Measurements from ENCODE around the gene TEAD1. TPM values are rescaled to one million over a fixed set of nuclear protein-coding genes. Genes with fewer than 3 reads are reported as not detected.

TEAD1 gene
- total RNA-seq, result 1 to 10 TPM in 1 of 3 donors, under 1 TPM in 2; 0.79 to 1.4 (median 0.90) TPM

- Mint-ChIP-seq H3K4me1 (ENCODE audit: low read depth) (peaks cover 17% of the 10 kb centered on the region), H3K27me3 (ENCODE audit: low read depth) (peaks cover 75% of the 10 kb centered on the region), H3K9me3 (no peaks in the 10 kb centered on the region), H3K36me3 (ENCODE audit: insufficient read depth) (no peaks in the 10 kb centered on the region), H3K4me3 (peak within 1 kb of the TSS; percentile 79)
- peak; percentile 82 to 88 for ATAC-seq
- peak; percentile 83 for DNase-seq
Observed at GRCh38 chr11:12673924-12674570, at the start of gene TEAD1. TEAD1 (plus strand) TSS chr11:12674421.

- DNase-seq (no peak), ATAC-seq (no peak)
- H3K4me3 Mint-ChIP-seq, result no peak overlapping the region
- H3K9me3 Mint-ChIP-seq, result peaks cover 19% of the 10 kb centered on the region
- H3K4me1 Mint-ChIP-seq (ENCODE audit: low read depth), result no peaks in the 10 kb centered on the region
- H3K27me3 Mint-ChIP-seq (ENCODE audit: low read depth), result peaks cover 3% of the 10 kb centered on the region
- H3K36me3 Mint-ChIP-seq (ENCODE audit: insufficient read depth), result no peaks in the 10 kb centered on the region
Observed at GRCh38 chr11:12624595-12624994, 49.6 kb upstream of the TEAD1 start.

GRCh38 chr11:12625438-12626071 is 48.7 kb upstream of the TEAD1 start:
- no peaks in the 10 kb centered on the region for H3K36me3 Mint-ChIP-seq (ENCODE audit: insufficient read depth)
- no peak for DNase-seq
- peaks cover 17% of the 10 kb centered on the region for H3K9me3 Mint-ChIP-seq
- ATAC-seq, result no peak
- no peaks in the 10 kb centered on the region for H3K4me1 Mint-ChIP-seq (ENCODE audit: low read depth)
- H3K27me3 Mint-ChIP-seq (ENCODE audit: low read depth), result peaks cover 5% of the 10 kb centered on the region
- H3K4me3 Mint-ChIP-seq, result no peak overlapping the region

GRCh38 chr11:12626616-12627015 is 47.6 kb upstream of the TEAD1 start:
- H3K27me3 Mint-ChIP-seq (ENCODE audit: low read depth), result peaks cover 6% of the 10 kb centered on the region
- no peak for ATAC-seq
- H3K4me1 Mint-ChIP-seq (ENCODE audit: low read depth), result no peaks in the 10 kb centered on the region
- DNase-seq, result no peak
- H3K4me3 Mint-ChIP-seq, result no peak overlapping the region
- H3K36me3 Mint-ChIP-seq (ENCODE audit: insufficient read depth), result no peaks in the 10 kb centered on the region
- H3K9me3 Mint-ChIP-seq, result peaks cover 14% of the 10 kb centered on the region

- Mint-ChIP-seq H3K4me3 (no peak overlapping the region), H3K9me3 (peaks cover 11% of the 10 kb centered on the region), H3K27me3 (ENCODE audit: low read depth) (peaks cover 7% of the 10 kb centered on the region), H3K36me3 (ENCODE audit: insufficient read depth) (no peaks in the 10 kb centered on the region), H3K4me1 (ENCODE audit: low read depth) (no peaks in the 10 kb centered on the region)
- DNase-seq, result no peak
- no peak for ATAC-seq
Observed at GRCh38 chr11:12628314-12628713, 45.9 kb upstream of the TEAD1 start.

GRCh38 chr11:12629601-12630313 is 44.5 kb upstream of the TEAD1 start:
- ATAC-seq, result no peak
- Mint-ChIP-seq H3K36me3 (ENCODE audit: insufficient read depth) (no peaks in the 10 kb centered on the region), H3K4me3 (no peak overlapping the region), H3K27me3 (ENCODE audit: low read depth) (peaks cover 7% of the 10 kb centered on the region), H3K9me3 (no peaks in the 10 kb centered on the region), H3K4me1 (ENCODE audit: low read depth) (no peaks in the 10 kb centered on the region)
- DNase-seq, result no peak

GRCh38 chr11:12631651-12632050 is 42.6 kb upstream of the TEAD1 start:
- Mint-ChIP-seq H3K4me1 (ENCODE audit: low read depth) (no peaks in the 10 kb centered on the region), H3K36me3 (ENCODE audit: insufficient read depth) (no peaks in the 10 kb centered on the region), H3K4me3 (no peak overlapping the region), H3K27me3 (ENCODE audit: low read depth) (peaks cover 7% of the 10 kb centered on the region), H3K9me3 (no peaks in the 10 kb centered on the region)
- DNase-seq (no peak), ATAC-seq (no peak)

- Mint-ChIP-seq H3K36me3 (ENCODE audit: insufficient read depth) (no peaks in the 10 kb centered on the region), H3K4me3 (no peak overlapping the region)
Observed at GRCh38 chr11:12634329-12634728, 39.9 kb upstream of the TEAD1 start.

GRCh38 chr11:12636871-12637410 is 37.3 kb upstream of the TEAD1 start:
- no peaks in the 10 kb centered on the region for H3K36me3 Mint-ChIP-seq (ENCODE audit: insufficient read depth)
- no peak for DNase-seq
- H3K9me3 Mint-ChIP-seq, result no peaks in the 10 kb centered on the region
- peaks cover 3% of the 10 kb centered on the region for H3K4me1 Mint-ChIP-seq (ENCODE audit: low read depth)
- peaks cover 6% of the 10 kb centered on the region for H3K27me3 Mint-ChIP-seq (ENCODE audit: low read depth)
- ATAC-seq, result no peak
- H3K4me3 Mint-ChIP-seq, result no peak overlapping the region

More at GRCh38 chr11:12634329-12634728, 39.9 kb upstream of the TEAD1 start:
- H3K27me3 Mint-ChIP-seq (ENCODE audit: low read depth), result peaks cover 11% of the 10 kb centered on the region
- ATAC-seq (no peak), DNase-seq (no peak)
- no peaks in the 10 kb centered on the region for H3K9me3 Mint-ChIP-seq
- no peaks in the 10 kb centered on the region for H3K4me1 Mint-ChIP-seq (ENCODE audit: low read depth)

- DNase-seq (no peak), ATAC-seq (no peak)
- Mint-ChIP-seq H3K4me3 (no peak overlapping the region), H3K4me1 (ENCODE audit: low read depth) (peaks cover 3% of the 10 kb centered on the region), H3K9me3 (no peaks in the 10 kb centered on the region), H3K36me3 (ENCODE audit: insufficient read depth) (no peaks in the 10 kb centered on the region), H3K27me3 (ENCODE audit: low read depth) (peaks cover 6% of the 10 kb centered on the region)
Observed at GRCh38 chr11:12639388-12639787, 34.8 kb upstream of the TEAD1 start.

GRCh38 chr11:12640355-12640754 is 33.9 kb upstream of the TEAD1 start:
- DNase-seq (no peak), ATAC-seq (no peak)
- H3K27me3 Mint-ChIP-seq (ENCODE audit: low read depth), result peaks cover 6% of the 10 kb centered on the region
- H3K36me3 Mint-ChIP-seq (ENCODE audit: insufficient read depth), result no peaks in the 10 kb centered on the region
- peaks cover 3% of the 10 kb centered on the region for H3K4me1 Mint-ChIP-seq (ENCODE audit: low read depth)
- no peak overlapping the region for H3K4me3 Mint-ChIP-seq
- no peaks in the 10 kb centered on the region for H3K9me3 Mint-ChIP-seq

- peaks cover 6% of the 10 kb centered on the region for H3K27me3 Mint-ChIP-seq (ENCODE audit: low read depth)
- no peaks in the 10 kb centered on the region for H3K36me3 Mint-ChIP-seq (ENCODE audit: insufficient read depth)
- DNase-seq (no peak), ATAC-seq (no peak)
- peaks cover 3% of the 10 kb centered on the region for H3K4me1 Mint-ChIP-seq (ENCODE audit: low read depth)
- H3K4me3 Mint-ChIP-seq, result no peak overlapping the region
- H3K9me3 Mint-ChIP-seq, result no peaks in the 10 kb centered on the region
Observed at GRCh38 chr11:12640926-12641849, 33.0 kb upstream of the TEAD1 start.

GRCh38 chr11:12642040-12642439 is 32.2 kb upstream of the TEAD1 start:
- no peak for ATAC-seq
- Mint-ChIP-seq H3K36me3 (ENCODE audit: insufficient read depth) (no peaks in the 10 kb centered on the region), H3K9me3 (no peaks in the 10 kb centered on the region), H3K4me3 (no peak overlapping the region), H3K27me3 (ENCODE audit: low read depth) (peaks cover 6% of the 10 kb centered on the region), H3K4me1 (ENCODE audit: low read depth) (peaks cover 3% of the 10 kb centered on the region)
- DNase-seq, result no peak
